Measurements from ENCODE around the gene ZNF763.

GRCh38 chr19:11973019-11973810 lies 8.4 kb downstream of the ZNF763 start:
- no peak for TF ChIP-seq CTCF (conservative IDR thresholded peaks at IDR 0.05 in 1 of 2, IDR thresholded peaks at IDR 0.05 in 1 of 2; ENCODE audit: extremely low read depth in 1 of 2, insufficient read depth in 1 of 2, low read depth in 1 of 2, low read length in 2 of 2)
- no peak for TF ChIP-seq EZH2 (IDR thresholded peaks at IDR 0.05; ENCODE audit: borderline replicate concordance, low read length)
